ENCODE results near the gene SLC12A9.

DNA sequence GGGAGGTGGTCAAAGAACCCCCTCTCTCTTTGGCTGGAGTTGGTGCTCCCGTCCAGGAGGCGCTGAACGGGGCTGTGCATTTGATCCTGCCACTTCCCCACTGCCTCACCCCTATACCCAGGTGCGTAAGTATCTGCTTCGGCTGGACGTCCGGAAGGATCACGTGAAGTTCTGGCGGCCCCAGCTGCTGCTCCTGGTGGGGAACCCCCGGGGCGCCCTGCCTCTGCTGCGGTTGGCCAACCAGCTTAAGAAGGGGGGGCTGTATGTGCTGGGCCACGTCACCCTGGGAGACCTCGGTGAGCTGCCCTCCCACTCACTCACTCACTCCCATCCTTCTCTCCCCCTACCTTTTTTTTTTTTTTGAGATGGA lies 9.1 kb downstream of the SLC12A9 start:
- TF ChIP-seq CTCF (IDR thresholded peaks at IDR 0.05; ENCODE audit: low read length): no peak
- no peak for TF ChIP-seq EZH2 (IDR thresholded peaks at IDR 0.05; ENCODE audit: borderline replicate concordance, low read length)
